Glomerular visceral epithelial cell (primary cell): ENCODE results near the gene PROP1.
"Not testable (repeated sequence)": the region's sequence is repeated elsewhere in the genome, so short reads cannot be mapped to it uniquely, and the experiment has no call there.

Source experiments
- DNase-seq: peaks from one replicate; pipeline ENCODE4 v3.0.0-alpha.2; 2016; ENCODE audit errors: extremely low spot score

Gene PROP1

DNA sequence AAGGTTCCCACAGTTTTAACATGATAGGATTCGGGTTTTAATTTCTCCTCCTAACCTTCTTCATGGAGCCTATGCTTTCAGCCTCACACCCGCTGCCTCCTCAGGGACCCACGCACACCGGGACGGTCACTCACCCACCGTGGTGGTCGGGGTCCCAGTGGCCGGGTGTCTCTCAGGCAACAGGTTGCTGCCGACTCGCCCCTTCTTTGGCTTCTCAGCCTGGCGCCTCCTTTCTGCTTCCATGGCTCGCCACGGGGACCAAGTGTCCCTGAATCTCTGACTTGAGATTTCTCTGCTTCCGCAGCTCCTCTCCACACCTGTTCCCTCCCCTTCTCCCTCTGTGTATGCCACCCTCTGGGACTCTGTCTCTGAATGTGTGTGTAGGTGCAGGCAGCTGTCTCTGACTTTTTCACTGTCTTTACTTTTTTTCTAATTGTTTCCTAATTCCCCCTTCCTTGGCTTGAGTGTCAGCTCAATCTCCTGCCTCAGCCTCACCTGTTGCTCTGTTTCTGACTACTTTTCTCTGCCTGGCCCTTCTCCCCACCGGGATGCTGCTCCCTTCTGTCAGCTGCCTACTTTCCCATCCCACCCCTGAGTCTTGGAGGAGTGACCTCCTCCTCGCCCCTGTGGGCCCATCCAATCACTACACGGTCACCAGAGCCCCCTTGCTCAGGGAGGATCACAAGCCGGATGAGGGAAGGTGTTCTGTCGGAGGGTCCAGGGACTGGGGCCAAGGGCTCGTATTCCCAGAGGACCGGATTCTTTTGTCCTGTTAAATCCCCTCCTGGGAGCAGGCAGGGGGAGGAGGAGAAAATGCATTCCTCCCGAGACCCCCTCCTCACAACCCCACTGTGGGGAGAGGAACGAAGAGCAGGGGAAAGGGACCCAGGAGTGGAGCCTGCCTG, at the start of gene PROP1:
TSS of gene PROP1 (minus strand) at position 552 of the 905 bp plus-strand sequence. CDS start at position 243, 309 bp downstream.
- DNase-seq: no peak

DNA sequence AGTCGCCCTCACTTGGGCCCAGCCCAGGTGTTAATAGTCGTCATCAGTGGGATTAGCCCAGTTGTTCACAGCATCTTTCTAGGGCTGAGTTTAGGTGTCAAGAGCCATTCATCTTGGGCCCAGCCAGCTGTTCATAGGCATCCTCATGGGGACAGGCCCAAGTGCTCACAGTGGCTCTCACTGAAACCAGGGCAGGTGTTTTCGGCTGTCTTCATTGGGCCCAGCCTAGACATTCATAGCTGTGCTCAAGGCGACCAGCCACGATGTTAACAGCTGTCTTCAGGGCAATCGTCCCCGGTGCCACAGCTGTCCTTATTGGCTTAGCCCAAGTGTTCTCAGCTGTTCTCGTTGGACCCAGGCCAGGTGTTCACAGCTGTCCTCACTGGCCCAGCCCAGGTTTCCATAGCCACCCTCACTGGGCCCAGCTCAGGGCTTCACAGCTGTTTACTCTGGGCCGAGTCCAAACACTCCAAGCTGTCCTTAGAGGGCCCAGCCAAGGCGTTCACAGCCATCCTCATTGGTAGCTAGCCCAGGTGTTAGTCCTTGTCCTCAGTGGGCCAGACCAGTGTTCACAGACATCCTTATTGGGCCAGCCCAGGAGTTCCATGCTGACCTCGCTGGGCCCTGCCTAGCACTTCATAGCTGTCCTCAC, 23.5 kb upstream of the PROP1 start:
- DNase-seq: not testable (repeated sequence)

DNA sequence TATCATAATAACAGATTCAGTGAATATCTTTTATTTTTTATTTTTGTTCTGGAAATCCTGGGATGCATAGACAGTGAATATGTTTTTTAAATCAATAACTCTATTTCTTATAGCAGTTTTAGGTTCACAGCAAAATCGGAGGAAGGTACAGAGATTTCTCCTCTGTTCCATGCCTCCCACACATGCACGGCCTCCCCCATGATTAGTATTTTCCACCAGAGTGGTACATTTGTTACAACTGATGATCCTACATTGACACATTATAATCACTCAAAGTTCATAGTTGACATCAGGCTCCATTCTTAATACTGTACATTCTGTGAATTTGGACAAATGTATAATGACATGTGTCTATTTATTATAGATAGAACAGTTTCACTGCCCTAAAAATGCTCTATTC, 16.7 kb upstream of the PROP1 start:
- not testable (repeated sequence) for DNase-seq

DNA sequence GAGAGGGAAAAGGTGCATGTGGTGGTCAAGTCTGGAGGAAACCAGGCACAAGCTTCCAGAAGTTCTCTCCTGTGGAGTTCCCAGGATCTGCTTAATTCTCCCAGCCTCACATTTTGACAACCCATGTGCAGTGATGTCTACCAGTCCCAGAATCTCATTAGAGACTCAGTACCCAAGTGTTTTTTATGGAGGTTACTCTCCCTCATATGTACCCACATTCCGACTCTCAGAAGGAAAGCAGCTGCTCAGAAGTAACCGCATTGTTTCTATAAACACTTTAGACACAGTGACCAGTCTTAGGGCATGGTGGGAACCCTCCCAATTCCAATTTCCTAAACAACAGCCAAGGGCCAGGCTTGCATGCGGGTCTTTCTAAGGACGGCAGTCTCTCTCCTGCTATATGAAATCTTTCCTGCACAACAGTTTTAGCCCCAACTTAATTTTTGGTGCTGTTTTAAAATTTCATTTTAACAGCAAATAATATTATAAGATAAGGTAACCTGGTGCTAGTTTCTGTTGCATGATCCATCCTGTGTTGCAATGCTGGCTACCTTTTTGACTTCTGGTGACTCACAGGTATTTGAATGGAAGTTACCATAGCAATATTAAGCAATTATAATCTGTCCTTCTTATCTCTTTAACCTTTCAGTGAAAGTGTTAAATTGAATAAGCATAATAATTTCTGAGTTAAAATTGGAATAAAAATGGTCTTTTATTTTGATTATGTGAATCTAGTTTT, 15.9 kb upstream of the PROP1 start:
- DNase-seq: not testable (repeated sequence)

DNA sequence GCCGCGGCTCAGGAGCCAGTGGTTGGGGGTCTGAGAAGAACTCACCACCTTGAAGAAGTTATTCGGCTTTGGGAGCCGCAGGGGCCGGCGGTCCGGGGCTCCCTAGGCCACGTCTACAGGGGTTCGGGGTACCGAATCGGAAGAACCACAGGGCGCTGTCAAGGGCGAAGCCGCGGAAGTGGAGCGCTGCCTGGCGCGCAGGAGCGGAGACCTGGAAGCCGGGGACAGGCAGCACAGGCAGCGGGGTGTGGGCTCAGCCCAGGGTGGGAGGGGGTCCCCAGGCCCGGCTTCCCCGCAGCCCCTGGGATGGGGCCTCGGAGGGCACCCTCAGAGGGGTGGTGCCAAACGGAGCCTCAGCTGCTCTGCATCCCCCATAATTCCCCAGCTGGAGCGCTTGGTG, 11.2 kb upstream of the PROP1 start:
- DNase-seq: not testable (repeated sequence)

DNA sequence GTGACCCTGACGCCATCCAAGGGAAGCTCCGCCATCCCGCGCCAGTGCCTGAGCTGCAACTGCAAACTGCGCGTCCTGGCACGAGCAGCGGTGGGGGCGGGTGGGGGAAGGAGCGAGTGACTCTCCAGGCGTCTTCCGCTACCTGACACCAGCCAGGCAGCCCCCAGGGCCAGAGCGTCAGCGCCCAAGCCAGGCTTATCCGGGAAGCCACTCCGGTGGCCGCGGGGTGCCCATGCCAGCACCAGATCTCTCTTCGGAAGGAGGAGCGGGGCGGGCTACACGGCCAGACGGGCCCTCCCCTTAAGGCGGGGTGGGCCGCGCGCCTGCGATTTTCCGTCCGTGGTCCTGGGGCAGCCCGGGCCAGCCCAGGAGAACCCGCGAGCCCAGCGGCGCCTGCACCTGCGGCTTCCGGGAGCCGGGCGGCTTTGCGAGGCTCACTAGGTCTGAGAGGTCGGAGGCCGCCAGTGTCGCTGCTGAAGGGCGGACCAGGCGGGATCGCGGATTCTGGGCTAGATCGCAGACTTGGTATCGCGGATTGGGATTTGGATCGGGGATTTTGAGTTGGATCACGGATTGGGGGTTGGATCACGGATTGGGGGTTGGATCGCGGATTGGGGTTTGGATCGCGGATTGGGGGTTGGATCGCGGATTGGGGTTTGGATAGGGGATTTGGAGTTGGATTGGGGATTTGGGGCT, 10.6 kb upstream of the PROP1 start:
- DNase-seq: not testable (repeated sequence)

DNA sequence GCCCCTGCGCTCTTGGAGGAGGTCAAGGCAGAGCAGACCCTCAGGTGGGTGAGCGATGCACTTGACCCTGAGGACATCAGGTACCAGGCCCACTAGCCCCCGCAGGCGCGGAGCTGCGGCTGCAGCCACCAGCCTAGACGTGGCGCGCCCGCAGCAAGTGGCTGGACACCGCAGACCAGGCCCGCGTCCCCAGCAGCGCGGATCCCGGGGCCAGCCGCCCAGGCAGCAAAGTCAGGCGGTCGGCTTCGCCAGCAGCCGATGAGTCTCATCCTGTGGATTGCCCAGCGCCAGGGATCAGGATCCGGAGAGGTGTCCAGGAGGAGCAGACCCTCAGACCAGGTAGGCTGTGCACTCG, 10.1 kb upstream of the PROP1 start:
- DNase-seq: not testable (repeated sequence)

DNA sequence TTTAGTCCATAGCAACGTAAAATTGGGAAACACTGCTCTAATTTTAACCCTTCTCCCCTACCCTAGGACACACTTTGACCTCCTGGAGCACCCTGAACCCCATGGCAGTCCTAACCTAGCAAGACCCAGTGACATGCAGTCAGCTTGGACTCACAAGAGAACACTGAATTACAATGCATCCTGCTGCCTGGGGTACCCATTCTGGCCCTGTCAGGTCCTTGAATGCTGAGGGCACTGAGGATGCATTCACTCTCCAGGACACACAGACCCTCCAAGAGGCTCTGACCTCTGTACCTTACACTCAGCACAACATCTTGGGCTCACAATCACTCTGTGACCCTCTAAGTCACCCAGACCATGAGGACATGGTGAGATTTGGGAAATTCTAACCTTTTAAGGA, 1.8 kb upstream of the PROP1 start:
- no peak for DNase-seq

DNA sequence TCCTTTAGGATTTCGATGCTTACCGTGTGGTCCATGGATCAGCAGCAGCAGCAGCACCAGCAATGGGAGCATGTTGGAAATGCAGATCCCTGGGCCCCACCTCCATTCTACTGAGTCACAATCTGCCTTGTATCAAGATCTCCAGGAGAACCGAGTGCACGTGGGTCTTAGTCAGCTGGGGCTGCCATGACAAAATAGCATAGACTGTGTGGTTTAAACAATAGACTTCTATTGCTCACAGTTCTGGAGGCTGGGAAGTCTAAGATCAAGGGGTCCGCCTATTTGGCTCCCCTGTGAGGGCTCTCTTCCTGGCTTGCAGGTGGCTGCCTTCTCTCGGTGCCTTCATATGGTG, 1.3 kb upstream of the PROP1 start:
- DNase-seq: no peak

DNA sequence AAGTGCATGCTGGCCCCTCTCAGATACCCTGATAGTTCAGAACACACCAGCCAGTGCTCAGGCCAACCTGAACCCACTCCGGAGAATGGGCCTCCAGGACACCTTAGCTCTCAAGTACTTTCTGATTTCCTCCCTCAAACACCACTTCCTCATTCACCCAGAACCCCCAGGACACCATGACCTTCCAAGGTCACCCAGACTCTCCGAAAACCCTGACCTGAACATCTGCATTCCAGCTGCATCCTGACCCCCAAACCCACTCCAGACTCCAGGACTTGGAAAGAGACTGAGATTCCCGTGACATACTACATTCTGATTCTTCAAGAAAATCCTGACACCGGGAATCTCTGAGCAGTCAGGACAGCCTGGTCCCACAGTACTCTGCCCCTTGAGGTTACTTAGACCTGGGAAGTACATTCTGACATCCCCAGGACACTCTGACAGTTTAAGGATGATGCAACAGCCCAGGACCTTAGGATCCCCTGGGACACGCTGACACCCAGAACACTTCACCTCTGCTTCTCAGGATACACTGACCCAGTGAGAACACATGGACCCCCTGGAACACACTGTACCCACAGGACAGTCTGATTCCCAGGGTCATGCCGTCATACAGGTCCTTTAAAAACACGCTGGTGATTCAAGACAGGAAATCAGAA, 747 bp upstream of the PROP1 start:
- no peak for DNase-seq

DNA sequence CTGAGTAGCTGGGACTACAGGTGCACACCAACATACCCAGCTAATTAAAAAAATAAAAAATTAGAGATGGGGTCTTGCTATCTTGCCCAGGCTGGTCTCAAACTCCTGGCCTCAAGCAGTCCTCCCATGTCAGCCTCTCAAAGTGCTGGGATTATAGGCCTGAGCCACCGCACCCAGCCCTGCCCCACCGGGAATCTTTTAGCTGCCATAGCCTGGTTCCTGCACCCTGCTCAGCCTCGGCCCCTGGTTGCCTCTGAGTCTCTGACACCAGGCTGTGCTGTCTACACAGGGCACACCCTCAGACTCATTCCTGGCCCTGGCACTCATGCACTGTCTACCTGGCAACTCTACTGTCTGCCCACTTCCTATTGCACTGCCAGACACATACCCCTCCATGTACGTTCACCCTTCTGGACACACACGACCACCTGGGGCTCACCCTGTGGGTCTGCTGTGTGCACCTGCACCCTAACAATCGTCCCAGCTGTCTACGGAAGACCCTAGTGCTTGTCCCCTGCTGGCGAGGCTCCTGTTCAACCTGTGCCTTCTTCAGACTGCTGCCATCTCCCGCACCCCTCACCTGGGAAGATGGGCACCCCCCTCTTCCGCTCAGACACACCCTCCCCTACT, 1.4 kb downstream of the PROP1 start:
- DNase-seq: no peak

DNA sequence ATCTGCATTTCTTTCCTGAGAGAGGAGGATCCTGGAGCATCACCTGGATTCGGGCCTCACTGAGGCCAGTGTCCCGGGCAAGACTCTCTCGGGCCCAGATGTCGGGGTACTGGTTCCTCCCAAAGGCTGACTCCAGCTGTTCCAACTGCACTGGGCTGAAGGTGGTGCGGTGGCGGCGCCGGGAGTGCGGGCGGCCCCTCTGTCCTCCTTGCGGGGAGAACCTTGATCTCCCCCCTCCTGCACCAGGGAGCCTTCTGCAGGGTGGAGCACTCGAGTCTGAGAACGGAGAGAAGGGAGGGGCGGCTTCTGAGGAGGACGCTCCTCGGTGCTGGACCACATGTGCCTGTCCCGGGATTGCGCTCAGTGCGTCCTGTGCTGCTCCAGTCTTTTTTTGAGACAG, 2.0 kb downstream of the PROP1 start:
- no peak for DNase-seq

DNA sequence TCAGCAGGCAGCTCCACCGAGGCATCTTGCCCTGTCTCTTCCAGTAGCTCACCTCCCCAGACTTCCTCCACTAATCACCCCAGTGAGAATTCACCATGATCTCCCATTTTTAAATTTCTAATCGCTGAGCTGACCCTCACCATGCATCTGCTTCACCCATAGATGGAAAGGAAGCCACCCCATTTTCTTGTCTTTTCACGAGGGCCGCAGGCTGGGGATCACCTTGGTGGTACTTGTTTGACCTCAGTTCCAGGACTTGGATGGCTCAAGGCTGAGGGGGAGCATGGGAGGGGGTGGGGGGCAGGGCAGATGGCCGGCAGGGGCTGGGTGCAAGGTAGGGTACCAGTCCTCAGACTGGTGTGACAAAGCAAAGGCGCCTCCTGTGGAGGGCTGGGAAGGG, 3.6 kb downstream of the PROP1 start:
- no peak for DNase-seq

DNA sequence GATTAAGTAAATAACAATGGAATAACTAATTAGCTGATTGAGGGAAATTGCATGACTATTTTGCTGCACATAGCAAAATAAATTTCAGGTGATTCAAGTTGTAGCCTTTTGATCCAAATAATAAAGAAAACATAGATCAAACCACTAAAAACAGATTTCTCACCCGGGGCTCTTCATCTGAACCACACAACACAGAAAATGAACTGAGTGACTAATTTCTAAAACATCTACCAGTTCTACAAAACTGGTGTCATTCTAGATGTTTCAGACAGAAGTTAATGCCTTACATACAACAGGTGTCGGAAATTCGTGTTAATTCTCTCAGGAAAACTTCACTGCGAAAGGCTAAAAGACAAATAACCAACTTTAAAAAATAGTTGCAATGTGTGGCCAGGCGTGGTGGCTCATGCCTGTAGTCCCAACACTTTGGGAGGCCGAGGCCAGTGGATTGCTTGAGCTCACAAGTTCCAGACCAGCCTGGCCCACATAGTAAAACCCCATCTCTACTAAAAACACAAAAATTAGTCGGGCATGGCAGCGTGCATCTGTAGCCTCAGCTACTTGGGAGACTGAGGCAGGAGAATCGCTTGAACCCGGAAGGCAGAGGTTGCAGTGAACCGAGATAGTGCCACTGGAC, 6.9 kb downstream of the PROP1 start:
- no peak for DNase-seq

DNA sequence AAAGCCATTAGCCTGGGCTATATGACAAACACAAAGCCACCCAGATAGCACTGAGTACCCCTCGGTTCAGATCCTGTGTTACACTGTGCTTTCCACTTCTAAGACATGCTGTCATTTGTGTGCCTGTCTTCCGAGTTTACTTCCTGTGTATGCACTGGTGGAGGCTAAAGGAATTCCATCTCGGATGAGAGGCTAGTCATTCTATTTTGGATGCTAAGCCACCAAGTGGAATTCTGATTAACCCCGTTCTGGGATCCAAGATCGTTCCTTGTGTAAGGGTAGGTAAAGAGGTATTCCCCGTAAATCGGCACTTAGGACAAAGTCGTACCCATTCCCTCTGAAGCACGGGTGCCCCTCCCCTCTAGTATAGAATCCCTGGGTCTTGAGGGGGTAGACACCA, 8.7 kb downstream of the PROP1 start:
- DNase-seq: no peak

DNA sequence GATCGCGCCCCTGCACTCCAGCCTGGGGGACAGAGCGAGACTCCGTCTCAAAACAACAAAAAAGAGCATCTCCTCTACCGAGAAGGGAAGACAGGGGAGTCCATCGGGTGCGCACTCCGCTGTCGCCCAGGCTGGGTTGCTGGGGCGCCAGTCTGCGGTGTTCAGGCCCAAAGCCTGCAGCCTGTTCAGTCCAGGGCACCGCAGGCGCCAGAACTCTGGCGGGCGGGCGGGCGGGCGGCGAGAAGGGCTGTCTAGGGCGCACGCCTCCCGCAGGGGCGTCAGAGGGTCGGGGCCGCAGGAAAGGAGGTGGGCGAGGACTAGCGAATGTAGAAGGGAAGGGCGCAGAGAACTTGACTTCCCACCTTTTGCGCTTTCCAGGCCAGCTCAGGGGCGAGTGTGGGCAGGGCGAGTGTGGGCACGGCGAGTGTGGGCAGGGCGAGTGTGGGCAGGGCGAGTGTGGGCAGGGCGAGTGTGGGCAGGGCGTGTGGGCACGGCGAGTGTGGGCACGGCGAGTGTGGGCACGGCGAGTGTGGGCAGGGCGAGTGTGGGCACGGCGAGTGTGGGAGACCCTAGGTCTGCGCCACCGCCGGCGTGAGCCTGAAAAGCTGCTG, 10.5 kb downstream of the PROP1 start:
- DNase-seq: no peak

DNA sequence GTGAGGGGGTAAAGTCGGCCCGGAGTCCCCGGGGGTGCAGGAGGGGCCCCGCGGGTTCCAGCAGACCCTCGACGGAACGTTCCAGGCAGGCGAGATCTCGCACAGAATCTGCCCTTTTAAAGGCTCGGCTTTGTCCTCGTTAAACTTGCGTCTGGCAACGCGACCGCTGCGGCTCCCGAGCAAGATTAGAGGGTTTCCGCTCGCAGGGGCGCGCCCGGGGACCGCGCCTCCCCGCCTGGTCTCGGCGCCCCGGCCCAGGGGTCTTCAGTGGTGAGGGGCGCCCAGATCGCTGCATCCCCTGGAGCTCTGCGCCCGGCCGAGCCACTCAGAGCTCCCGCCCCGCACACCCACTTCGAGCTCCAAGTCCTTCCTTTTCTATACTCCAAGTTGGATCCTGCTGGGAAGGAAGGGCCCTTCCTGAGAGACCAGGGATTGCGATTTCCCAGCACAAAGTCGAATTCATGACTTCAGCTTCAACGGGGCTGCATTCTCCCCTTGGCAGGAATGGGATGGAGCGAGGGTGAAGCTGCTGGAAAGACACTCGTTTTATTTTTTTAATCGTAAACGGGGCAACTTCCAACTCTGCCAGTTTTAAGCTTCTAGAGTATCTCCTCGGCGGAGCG, 11.3 kb downstream of the PROP1 start:
- DNase-seq: no peak

DNA sequence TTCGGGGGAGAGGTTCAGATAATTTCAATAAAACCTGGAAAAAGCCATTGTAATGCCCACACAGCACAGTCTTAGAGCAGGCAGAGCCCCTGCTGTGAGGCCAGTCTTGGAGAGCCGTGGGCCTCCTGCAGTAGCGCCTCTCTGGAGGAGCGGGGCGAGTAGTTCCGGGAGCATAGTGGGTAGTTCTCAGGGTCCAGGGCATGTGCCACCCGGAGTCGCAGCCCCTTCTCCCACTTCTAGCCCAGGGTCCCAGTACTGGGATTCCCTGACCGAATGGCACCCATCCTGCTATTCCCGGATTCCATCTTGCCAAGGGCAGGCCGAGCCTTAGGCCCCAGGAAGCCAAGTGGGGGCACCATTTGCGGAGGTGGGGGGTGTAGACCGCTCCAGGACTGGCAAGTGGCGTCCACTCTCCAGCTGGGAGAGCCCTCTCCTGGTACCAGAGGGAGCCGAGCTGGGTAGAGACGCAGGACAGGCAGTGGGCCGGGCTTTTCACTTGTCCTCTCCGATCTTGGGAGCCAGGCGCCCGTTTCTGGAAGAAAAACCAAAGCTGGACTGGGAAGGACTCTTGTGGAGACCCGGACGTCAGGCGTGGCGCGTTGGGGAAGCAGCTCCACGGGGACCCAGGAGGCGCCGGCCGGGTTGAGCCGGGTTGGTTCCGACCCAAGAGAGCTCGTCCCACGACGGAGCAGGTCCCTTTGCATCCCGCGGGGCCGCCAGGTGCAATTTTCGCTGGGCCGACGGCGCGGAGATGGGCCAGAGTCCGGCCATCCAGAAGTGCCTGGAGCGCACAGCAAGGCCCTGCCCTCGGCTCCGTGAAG, 12.1 kb downstream of the PROP1 start:
- no peak for DNase-seq

DNA sequence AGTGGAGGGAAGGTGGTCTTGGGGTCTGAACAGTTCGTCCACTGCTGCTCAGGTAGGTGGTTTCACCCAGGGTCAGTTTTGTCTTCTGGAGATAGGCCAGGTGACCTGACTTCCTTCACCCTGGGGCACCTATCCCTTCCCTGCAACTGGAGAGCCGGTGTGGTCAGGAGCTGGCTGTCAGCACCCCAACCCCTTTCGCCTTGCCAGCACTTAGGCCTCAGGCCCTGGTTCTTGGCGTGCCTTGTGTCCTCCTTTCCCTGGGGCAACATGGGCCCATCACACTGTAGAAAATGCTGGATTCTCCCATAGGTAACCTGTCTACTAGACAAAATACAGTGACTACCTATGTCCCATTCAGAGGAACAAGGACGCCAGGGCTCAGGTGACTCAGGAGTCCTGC, 13.1 kb downstream of the PROP1 start:
- no peak for DNase-seq
